NCI-H146 (cell line): ENCODE results near the gene ITPKC.
A peak's percentile ranks its signal among the peaks of the same experiment; 100 is the strongest.

ENCODE experiments used
- DNase-seq: peaks from one replicate; lab custom pipeline; 2025; lab: John Stamatoyannopoulos, UW

The ITPKC gene

DNA sequence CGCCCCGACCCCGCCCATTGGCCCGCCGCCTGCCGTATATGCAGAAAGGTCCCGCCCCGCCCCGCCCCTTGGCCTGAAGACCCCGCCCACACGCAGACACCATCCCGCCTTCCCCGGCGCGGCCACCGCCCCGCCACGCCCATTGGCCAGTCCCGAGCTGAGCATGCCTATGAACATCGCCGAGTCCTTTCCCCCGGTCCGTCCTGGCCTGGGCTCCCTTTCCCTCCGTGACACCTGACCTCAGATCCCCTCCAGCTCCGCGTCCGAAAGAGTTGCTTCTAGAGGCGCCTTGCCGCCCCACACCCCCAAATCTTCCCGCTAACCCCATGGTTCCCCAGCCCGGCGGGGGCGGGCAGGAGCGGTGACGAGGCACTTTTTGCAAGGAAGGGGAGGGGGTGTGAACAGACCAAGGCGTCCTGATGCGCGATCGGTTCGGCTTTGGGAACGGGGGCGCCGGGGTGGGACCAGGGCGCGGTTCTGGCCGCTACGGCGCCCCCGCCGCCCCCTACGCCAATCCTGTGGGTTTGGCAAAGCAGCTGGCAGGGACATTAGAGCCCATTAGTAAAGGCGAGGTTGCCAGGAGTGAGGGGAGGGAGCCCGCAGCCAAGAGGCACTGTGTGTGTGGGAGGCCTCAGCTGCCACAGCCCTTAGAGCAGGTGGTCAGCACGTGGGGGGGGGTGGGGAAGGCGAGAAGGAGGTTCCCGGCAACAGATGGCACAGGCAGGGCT lies 26.1 kb upstream of the ITPKC start:
- DNase-seq = peak; percentile 93

DNA sequence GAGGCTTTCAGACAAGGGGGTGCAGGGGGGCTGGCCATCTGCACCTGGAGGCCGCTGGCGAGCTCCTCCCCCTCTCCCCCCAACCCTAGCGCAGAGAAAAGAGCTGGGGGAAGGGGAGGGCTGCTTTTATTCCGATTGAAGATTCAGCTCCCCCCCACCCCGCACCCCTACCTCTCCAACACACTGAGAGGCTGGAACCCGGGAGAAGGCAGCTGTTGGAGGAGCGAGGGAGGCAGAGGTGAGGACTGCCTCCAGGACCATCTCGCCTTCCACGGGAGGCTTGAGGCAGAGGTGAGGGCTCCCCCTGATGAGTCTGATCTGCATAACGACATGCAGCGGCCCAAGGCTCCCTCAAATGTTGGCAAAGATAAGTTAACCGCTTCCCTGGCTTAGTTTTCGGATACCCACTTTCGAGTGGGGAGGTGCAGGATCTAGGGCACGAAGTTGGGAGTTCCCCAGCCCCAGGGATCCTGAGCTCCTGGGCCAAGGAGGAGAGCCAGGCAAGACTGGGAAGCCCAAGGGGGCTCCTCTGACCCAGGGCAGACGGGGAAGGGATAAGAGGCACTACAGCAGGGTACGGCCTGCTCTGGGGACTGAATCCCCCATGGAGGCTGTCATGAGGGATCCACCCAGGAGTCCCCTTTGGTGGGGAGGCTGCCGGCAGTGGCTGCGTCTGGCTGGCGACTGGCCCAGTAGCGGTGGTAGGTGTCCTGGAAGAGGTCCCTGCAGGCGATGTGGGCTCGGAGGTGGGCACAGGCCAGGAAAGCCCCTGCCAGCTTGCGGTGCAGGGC lies 25.3 kb upstream of the ITPKC start:
- no peak for DNase-seq

DNA sequence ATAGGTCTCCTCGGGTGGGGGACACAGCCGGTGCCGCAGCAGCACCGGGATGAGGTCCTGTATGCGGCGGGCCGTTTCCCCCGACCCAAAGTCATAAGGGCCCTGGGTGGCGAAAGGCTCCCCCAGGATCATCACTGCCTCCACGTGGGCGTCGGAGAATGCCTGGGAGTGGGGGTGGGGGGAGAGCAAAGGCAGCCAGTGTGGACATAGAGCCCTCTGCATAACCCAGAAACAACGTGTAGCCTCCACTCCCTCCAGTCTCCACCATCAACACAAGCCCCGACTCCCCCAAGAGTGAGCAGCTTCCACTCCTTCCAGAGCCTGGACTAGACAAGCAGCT lies 24.7 kb upstream of the ITPKC start:
- no peak for DNase-seq

DNA sequence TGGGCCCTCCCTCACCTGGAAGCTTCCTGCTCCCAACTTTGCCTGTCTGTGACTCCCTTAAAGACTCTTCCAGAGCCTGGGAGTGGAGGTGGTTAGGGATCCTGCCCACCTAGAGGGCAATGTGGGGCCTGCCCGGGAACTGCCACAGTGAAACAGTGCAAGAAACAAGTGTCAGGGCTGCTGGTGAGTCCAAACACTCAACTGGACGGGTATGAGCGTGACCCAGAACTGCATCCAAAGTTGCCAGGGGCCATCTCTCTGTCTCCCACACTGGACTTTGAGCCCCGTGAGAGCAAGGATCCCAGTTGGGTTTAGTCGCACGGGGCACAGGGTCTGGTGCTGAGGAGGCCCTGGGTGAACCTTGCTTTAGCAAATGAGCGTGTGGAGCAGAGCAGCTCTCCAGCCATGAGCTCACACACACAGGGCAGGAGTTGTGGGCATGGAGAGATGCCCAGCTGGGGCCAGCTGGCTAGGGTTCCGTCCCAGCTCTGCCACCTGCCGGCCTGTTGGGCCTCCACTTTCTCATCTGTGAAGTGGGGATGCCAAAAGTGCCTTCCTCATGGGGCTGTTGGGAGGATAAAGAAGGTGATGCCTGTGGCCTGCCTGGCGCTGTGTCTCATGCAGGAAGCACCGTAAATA lies 23.6 kb upstream of the ITPKC start:
- no peak for DNase-seq

DNA sequence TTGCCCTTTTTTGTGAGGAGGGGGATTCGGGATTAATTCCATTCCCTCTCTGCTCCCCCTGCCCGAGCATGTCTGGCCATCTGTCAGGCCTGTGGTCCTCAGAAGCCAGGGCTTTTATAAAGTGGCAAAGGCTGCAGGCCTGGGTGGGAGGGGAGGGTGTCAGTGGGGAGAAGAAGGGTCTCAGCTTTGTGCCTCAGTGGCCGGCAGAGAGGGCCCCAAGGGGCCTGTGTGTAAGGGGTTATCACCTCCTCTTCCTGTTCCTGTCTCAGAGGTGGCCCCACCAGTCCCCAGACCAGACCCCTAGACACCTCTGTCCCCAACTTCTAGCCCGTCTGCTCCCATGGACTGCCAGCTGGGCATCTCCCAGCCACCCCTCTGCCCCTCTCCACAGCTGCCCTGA lies 23.0 kb upstream of the ITPKC start:
- DNase-seq = no peak

DNA sequence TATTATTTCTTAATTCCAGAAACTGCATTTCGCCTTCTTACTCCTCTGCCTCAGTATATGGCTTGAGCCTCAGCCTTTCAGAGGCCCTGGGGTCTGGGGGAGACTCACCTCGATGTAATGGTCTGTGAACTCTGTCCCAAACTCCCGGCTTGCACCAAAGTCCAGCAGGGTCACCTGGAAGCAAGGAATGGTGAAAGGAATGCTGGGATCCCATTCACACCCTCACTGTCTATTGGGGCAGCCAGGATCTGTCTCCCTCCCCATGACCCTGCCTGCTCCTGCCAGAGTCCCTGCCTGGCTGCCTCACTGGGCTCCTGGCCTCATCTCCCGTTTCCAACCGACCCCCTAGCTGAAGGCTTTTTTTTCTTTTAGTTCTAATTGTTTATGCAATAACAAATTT lies 21.0 kb upstream of the ITPKC start:
- DNase-seq = no peak

DNA sequence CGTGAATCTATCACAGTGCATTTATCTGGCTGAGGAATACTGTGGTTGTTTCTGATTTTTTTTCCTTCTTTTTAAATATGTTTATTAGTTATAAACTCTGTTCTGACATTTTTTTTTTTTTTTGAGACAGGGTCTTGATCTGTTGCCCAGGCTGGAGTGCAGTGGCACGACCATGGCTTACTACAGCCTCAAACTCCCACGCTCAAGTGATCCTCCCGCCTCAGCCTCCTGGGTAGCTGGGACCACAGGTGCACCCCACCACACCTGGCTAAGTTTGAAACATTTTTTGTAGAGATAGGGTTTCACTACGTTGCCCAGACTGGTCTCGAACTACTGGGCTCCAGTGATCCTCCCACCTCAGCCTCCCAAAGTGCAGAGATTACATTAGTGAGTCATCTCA lies 19.9 kb upstream of the ITPKC start:
- DNase-seq = no peak

DNA sequence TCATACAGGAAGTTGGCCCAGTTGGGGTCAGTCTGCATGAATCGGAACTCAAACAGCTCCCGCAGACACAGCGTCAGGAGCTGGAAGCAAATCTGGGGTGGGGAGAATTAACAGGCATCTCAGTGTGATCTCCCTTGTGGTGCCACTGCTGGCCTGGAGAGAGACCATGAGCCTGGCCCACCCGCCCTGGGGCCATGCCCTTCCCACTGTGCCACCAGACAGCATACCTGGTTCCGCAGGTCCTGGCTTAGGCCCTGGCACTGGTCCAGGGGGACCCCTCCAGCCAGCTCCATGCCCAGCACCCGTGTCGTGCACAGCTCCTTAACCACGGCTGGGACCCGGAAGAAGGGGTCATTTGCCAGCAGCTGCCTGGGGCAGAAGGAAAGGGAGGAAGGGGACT lies 16.8 kb upstream of the ITPKC start:
- no peak for DNase-seq

DNA sequence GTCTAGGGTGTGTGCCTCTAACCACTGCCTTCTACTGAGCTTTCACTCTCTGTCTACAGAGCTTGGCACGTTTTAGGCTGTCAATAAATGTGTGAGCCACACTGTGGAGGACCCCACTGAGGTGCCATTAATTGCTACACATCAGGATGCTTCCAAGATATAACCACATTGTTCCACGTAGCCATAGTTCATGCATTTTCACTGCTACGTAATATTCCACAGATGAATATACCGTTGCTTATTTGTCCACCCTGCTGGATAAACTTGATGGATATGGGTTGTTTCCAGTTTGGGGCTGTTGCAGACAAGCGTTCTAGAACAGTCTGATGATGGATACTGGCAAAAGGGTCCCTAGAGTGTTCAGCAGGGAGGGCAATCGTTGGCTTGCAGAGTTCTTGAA lies 15.2 kb upstream of the ITPKC start:
- no peak for DNase-seq

DNA sequence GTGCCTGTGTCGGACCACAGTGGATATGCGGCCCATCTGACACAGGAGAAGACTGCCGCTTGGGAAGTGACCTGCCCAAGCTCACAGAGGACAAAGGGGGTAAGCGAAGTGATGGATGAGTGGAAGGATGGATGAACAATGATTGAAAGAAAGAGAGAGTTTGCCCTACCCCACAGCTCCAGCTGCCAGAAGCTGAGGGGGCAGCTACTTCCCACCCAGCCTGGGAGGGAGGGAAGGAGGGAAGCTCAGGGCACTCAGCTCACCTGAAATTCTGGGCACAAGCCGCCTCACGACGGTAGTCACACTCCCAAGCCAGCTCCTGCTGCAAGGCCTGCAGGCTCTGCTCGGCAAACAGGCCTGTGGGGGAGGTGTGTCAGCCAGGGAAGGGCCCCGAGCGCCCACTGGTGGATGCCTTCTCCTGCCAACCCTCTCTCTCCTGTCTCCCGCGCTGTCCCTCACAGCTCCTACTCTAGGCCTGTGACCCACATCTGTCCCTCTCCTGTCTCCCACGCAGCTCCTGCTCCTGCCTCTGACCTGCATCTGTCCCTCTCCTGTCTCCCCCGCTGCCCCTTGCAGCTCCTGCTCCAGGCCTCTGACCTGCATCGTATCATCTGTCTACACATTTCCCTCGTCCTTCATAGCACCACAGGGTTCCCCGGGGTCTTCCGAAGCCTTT lies 14.4 kb upstream of the ITPKC start:
- no peak for DNase-seq

DNA sequence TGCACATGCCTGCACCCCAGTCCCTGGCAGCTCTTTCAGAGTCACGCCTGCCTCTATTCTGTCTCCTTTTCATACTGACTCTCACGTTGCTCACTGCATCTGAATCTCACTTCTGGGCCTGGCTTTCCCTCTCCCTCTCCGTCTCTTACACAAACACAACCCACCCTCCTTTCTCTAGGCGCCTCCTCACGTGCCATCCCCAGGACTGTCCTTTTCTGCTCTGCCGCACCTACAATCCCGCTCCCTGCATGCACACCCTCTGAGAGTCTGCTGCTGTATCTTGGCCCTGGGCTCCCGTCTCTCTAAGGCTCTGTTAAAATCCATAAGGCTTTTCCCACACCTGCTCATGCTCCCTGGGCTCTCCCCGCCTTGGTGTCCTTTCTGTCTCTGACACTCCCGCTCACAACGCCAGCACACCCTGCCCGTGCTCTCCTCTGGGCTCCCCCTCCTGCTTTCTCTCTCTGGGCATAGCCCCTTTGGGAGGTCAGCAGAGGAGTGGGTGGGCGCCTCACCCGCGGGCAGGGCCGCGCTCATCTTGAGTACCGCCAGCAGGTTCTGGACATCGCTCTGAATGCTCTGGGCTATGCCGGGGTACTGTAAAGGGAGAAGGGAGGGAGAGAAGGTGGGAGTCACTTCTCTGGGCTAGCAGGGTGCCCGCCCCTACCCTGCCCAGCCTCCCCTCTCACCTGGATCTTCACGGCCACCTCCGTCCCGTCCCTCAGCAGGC lies 13.7 kb upstream of the ITPKC start:
- no peak for DNase-seq

DNA sequence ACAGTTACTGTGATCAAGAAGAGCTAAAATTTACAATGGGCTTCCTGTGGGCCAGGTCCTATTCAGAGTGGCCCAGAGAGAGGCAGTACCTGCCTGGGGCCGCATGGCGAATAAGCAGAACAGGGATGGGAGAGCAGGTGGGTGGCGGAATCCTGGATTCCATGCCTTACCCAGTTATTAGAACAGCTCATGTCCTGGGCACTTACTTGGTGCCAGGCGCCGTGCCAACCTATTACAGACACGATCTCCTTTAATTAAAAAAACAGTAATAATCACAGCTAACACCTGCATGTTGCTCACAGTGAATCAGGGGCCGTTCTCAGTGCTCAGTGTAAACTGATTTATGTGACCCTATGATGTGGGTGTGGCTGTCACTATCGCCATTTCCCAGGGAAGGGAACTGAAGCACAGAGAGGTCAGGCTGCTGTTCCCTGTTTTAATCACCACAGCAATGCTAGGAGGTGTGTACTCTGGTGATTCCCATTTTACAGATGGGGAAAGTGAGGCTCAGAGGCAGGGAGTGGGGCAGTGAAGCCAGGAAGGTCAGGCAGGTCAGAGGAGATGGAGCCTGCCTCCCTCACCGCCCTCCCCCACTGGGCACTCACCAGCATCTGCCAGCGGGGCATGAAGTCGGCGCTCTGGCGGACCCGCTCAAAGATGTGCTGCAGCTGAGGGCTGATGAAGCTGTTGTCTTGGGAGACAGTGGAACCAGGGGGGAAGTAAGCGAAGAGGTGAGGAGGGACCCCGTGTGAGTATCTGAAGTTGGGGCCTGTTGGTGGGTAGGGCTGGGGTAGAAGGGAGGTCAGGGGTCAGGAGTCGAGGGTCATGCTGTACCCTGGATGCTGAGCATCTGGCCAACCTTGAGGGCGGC lies 12.2 kb upstream of the ITPKC start:
- DNase-seq = no peak

DNA sequence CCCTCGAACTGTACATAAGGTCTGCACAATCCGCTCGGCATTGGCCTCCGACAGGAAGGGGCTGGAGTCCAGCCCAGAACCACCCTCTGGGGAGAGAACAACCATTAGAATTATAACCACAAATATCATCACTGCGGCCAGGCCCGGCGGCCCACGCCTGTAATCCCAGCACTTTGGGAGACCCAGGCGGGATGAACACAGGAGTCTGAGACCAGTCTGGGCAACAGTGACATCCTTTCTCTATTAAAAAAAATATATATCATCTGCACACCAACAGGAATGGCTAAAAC lies 11.6 kb upstream of the ITPKC start:
- DNase-seq = no peak

DNA sequence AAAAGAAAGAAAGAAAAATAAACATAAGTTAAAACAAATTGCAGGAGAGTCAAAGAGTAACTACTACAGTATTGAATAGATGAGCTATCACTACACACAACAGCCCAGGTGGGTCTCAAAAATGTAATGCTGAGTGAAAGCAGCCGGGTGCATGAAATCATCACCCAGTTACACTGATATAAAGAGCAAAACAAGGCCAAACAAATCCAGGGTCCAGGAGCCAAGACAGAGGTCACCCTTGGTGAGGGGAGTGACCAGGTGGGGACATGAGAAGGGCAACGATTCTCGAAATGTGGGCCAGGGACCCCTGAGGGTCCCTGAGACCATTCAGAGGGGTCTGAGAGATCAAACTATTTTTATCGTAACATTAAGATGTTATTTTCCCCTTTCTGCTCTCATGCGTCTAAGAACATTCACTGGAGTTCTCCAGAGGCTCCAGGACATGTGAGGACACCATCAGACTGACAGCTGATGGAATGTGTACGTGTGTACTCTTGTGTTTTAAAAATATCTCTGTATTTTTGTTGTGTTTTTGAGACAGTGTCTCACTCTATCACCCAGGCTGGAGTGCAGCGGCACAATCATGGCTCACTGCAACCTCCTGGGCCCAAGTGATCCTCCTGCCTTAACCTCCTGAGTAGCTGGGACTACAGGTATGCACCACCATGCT lies 10.8 kb upstream of the ITPKC start:
- no peak for DNase-seq

DNA sequence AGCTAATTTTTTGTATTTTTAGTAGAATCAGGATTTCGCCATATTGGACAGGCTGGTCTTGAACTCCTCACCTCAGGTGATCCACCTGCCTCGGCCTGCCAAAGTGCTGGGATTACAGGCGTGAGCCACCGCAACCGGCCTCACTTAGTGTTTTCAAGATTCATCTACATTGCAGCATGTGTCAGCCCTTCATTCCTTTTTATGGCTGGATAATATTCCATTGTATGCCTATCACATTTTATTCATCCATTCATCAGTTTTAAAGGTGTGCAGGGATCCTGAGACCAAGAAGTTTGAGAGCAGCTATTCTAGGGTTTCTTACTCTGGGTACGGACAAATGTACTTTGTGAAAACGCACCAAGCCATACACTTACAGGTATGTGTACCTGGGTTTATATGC lies 9.3 kb upstream of the ITPKC start:
- DNase-seq = no peak

DNA sequence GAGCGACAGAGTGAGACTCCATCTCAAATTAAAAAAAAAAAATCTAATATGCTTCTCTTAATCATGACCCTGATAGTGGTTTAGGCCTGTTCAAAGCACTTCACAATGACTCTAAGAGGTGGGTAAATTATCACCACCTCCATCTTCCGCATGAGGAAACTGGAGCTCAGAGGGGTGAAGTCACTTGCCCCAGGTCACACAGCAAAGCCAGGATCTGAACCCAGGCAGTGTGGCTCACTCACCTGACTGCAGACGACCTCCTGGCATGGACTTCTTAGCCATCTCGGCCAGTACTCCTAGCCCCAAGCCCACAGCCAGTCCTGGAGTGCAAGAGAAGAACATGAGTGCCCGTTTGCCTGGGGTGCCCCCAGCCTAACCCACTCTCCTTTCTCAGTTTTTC lies 7.1 kb upstream of the ITPKC start:
- DNase-seq = no peak

DNA sequence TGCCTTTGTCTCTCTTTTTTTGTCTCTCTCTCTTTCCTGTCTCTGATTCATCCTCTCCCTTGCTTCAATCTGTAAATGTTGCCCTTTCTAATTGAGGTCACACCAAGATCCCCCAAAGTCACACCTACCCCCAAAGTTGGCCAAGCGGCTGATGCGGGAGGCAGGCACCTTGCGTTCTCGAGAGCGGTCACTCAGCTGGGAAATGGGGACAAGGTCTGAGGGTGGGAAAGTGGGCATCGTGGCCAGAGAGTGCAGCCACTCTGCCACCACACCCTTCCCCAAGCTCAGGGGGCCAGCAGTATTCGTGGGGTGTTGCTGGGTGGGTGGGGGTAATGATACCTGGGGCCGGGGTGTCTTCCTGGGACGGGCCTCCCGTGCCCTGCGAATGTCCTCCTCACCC lies 3.0 kb upstream of the ITPKC start:
- no peak for DNase-seq

DNA sequence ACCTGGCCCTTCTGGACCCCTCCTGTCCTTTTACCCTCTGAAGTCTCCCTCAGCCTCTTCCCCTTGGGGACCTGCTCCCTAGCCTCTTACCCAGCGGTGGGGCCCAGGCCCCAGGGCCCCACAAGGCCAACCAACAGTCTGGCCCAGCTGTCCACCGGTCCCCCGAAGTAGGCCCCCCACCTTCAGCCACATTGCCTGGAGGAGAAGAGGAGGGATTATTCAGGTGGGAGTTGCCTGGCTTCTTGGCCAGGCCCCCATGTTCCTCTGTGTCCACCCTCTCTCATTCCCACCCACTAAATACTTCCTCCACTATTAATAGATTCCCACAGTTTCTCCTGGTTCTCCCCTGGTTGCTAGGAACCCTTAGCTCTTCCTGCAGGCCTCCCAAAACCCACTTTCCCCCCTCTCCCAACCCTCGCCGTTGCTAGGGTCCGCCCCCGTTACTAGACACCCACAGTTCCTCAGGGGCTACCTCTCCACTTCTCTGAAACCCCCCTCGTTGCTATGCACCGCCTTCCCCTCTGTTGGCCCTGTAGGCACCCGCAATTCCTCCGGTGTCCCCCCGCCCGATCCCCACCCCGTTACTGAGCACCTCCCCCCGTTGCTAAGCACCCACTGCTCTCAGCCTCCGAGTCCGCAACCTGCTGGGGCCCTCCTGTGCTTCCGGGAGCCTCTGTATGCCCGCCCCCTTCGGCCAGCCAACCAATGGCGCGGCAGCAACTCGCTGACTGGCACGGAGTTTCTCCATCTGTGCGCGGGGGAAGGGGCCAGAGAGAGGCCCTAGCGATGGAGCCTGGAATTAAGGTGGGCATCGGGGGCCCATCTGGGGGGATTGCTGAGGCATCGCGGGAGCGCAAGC lies 2.2 kb upstream of the ITPKC start:
- DNase-seq = peak; percentile 97

DNA sequence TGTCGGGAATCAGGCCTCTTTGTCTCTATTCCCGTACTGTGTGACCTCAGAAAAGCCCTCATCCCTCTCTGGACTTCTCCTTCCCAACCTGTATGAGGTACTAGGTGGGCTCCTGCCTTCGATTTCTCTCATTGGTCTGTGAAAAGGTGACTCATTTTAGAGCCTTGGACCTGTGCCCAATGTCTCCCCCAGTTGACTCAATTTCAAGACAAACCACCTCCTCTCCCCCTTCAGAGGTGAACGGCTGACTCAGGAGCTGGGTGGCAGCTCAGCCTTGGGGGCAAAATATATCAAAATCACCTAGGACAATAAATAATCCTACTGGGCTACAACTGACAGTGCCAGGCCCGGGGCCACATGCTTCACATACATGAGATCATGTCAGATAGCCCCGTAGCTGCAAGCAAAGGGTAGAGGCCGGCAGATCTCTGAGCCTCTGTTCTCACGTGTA lies 856 bp upstream of the ITPKC start:
- DNase-seq = peak; percentile 60
